HL-60 (cell line): ENCODE measurements around the gene SLC38A9.

Source experiments
- POLR2AphosphoS5 ChIP-seq: IDR thresholded peaks from 2 replicates; pipeline ENCODE4 v1.6.1; 2012; ENCODE audit warnings: low read depth
- SPI1 ChIP-seq: IDR thresholded peaks from 2 replicates; pipeline ENCODE4 v1.6.1; 2012; ENCODE audit warnings: low read depth, mild to moderate bottlenecking, borderline replicate concordance
- TF ChIP-seq, protein P1 (sequence below): IDR thresholded peaks from one replicate; pipeline ENCODE4 v1.5.1; 2011; ENCODE audit warnings: low read length, control low read depth, inconsistent platforms; ENCODE audit not compliant: insufficient read depth
- TF ChIP-seq, protein P2 (sequence below): IDR thresholded peaks from 2 replicates; pipeline ENCODE4 v1.6.1; 2012; ENCODE audit warnings: low read depth; ENCODE audit not compliant: insufficient replicate concordance

DNA sequence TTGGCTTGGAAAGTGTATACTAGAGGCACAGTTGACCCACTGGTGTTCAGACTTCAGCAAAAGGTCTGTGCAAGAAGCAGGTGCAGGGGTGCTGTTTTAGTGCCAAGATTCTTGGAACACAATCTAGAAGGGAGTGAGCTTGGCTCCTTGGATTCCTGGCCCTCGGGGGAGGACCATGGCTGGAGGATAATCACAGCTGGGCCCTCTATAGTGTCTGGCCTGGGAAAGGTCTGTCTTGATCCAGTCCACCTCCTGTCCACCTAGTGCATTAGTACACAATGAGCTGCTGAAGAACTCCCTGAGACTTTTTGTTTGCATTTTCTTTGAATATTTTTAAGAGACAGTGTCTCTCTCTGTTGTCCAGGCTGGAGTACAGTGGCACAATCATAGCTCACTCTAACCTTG is 126.9 kb downstream of the SLC38A9 start:
- TF ChIP-seq, protein P1, sequence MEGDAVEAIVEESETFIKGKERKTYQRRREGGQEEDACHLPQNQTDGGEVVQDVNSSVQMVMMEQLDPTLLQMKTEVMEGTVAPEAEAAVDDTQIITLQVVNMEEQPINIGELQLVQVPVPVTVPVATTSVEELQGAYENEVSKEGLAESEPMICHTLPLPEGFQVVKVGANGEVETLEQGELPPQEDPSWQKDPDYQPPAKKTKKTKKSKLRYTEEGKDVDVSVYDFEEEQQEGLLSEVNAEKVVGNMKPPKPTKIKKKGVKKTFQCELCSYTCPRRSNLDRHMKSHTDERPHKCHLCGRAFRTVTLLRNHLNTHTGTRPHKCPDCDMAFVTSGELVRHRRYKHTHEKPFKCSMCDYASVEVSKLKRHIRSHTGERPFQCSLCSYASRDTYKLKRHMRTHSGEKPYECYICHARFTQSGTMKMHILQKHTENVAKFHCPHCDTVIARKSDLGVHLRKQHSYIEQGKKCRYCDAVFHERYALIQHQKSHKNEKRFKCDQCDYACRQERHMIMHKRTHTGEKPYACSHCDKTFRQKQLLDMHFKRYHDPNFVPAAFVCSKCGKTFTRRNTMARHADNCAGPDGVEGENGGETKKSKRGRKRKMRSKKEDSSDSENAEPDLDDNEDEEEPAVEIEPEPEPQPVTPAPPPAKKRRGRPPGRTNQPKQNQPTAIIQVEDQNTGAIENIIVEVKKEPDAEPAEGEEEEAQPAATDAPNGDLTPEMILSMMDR = no peak
- TF ChIP-seq, protein P2, sequence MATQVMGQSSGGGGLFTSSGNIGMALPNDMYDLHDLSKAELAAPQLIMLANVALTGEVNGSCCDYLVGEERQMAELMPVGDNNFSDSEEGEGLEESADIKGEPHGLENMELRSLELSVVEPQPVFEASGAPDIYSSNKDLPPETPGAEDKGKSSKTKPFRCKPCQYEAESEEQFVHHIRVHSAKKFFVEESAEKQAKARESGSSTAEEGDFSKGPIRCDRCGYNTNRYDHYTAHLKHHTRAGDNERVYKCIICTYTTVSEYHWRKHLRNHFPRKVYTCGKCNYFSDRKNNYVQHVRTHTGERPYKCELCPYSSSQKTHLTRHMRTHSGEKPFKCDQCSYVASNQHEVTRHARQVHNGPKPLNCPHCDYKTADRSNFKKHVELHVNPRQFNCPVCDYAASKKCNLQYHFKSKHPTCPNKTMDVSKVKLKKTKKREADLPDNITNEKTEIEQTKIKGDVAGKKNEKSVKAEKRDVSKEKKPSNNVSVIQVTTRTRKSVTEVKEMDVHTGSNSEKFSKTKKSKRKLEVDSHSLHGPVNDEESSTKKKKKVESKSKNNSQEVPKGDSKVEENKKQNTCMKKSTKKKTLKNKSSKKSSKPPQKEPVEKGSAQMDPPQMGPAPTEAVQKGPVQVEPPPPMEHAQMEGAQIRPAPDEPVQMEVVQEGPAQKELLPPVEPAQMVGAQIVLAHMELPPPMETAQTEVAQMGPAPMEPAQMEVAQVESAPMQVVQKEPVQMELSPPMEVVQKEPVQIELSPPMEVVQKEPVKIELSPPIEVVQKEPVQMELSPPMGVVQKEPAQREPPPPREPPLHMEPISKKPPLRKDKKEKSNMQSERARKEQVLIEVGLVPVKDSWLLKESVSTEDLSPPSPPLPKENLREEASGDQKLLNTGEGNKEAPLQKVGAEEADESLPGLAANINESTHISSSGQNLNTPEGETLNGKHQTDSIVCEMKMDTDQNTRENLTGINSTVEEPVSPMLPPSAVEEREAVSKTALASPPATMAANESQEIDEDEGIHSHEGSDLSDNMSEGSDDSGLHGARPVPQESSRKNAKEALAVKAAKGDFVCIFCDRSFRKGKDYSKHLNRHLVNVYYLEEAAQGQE = no peak
- TF ChIP-seq POLR2AphosphoS5 (no peak), SPI1 (no peak)
